Keratinocyte (primary cell): ENCODE data around the gene MBP.

Experiments
- EZH2 ChIP-seq: IDR thresholded peaks from one replicate; pipeline ENCODE4 v1.6.1; 2012; ENCODE audit warnings: inconsistent platforms, mild to moderate bottlenecking, low read length, moderate library complexity
- TF ChIP-seq, protein P1 (sequence below), 3 experiments: IDR thresholded peaks in 1 of 3; conservative IDR thresholded peaks in 1 of 3; optimal IDR thresholded peaks in 1 of 3; 2 replicates in 2 of 3; 3 replicates in 1 of 3; pipeline versions ENCODE3 to v1.5.1; 2011; ENCODE audit warnings: low read length in 3 of 3, mild to moderate bottlenecking in 3 of 3, moderate library complexity in 2 of 3, control low read depth in 1 of 3, inconsistent platforms in 1 of 3; ENCODE audit not compliant: insufficient read depth in 2 of 3; ENCODE audit errors: extremely low read depth in 1 of 3

DNA sequence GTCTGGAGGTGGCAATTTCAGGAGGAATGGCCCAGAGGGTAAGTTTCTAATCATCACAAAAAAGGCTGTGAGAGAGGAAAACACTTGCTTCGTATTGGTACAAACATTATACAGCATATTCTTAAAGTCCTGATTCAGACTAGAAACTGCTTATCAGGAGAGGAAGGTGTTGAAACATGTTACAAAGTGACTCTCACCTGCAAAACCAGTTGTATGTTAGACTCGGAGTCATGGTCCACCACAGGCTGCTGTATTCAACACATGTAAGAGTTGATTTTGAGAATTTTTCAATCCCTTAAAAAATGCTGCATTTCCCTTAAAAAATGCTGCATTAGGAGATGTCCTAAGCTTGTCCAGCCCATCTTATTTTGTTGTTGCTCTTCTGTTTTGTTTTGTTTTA is 61.5 kb downstream of the MBP start:
- TF ChIP-seq, protein P1, sequence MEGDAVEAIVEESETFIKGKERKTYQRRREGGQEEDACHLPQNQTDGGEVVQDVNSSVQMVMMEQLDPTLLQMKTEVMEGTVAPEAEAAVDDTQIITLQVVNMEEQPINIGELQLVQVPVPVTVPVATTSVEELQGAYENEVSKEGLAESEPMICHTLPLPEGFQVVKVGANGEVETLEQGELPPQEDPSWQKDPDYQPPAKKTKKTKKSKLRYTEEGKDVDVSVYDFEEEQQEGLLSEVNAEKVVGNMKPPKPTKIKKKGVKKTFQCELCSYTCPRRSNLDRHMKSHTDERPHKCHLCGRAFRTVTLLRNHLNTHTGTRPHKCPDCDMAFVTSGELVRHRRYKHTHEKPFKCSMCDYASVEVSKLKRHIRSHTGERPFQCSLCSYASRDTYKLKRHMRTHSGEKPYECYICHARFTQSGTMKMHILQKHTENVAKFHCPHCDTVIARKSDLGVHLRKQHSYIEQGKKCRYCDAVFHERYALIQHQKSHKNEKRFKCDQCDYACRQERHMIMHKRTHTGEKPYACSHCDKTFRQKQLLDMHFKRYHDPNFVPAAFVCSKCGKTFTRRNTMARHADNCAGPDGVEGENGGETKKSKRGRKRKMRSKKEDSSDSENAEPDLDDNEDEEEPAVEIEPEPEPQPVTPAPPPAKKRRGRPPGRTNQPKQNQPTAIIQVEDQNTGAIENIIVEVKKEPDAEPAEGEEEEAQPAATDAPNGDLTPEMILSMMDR (optimal IDR thresholded peaks at IDR 0.05 in 1 of 3, IDR thresholded peaks at IDR 0.05 in 1 of 3, conservative IDR thresholded peaks at IDR 0.05 in 1 of 3; ENCODE audit: extremely low read depth in 1 of 3, insufficient read depth in 2 of 3, low read length in 3 of 3) = no peak
- TF ChIP-seq EZH2 = no peak
